Stimulated activated CD8-positive, alpha-beta memory T cell treated with anti-CD3 and anti-CD28 coated beads, Interleukin-12 subunit alpha, Interleukin-12 subunit beta, amount 100 ng/mL, for 4 hours (primary cell): ENCODE results near the gene SUPV3L1.
"Not testable (repeated sequence)": the region's sequence is repeated elsewhere in the genome, so short reads cannot be mapped to it uniquely, and the experiment has no call there.

ENCODE experiments used
- DNase-seq: peaks from one replicate; pipeline ENCODE4 v3.0.0-alpha.2; 2020; ENCODE audit warnings: low read depth

The SUPV3L1 gene

GRCh38 chr10:69179743-69180524 lies at the start of gene SUPV3L1:
TSS of gene SUPV3L1 (plus strand) at chr10:69180234. CDS start at chr10:69180292, 58 bp downstream.
- peak; percentile 75 for DNase-seq

GRCh38 chr10:69130251-69130650 lies 49.8 kb upstream of the SUPV3L1 start:
- DNase-seq = no peak

- DNase-seq = no peak
Observed at GRCh38 chr10:69139961-69140360, 40.1 kb upstream of the SUPV3L1 start.

GRCh38 chr10:69141304-69141703 lies 38.7 kb upstream of the SUPV3L1 start:
- no peak for DNase-seq

GRCh38 chr10:69142074-69142473 lies 38.0 kb upstream of the SUPV3L1 start:
- DNase-seq = not testable (repeated sequence)

DNA sequence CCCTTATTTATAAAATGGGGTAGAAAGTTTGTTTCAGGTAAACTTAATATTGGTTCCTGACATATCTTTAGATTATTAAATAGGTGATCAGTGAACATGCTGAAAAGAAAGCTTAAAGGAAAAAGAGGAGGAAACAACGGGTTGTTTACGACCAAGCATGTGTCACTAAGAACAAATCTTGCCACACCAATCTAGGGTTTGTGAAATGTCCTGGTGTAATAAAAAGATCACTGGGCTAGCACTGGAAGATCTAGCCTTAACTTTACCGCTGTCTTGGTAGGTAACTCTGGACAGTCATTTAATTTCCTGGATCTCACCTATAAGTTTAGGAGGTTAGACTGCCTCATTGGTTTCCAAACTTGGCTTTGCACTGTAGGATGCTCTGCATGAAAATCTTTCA lies 37.1 kb upstream of the SUPV3L1 start:
- no peak for DNase-seq

GRCh38 chr10:69145329-69145728 lies 34.7 kb upstream of the SUPV3L1 start:
- no peak for DNase-seq

DNA sequence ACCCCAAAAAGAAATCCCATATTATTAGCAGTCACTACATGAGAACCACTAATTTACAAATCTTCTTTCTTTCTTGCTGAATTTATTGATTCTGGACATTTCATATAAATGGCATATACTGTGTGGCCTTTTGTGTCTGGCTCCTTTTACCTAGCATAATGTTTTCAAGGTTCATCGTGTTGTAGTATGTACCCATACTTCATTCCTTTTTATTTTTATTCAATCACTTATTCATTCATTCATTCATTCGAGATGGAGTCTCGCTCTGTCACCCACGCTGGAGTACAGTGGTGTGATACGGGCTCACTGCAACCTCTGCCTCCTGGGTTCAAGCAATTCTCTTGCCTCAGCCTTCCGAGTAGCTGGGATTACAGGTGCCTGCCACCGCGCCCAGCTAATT lies 34.2 kb upstream of the SUPV3L1 start:
- no peak for DNase-seq

GRCh38 chr10:69146759-69147158 lies 33.3 kb upstream of the SUPV3L1 start:
- DNase-seq = no peak

DNA sequence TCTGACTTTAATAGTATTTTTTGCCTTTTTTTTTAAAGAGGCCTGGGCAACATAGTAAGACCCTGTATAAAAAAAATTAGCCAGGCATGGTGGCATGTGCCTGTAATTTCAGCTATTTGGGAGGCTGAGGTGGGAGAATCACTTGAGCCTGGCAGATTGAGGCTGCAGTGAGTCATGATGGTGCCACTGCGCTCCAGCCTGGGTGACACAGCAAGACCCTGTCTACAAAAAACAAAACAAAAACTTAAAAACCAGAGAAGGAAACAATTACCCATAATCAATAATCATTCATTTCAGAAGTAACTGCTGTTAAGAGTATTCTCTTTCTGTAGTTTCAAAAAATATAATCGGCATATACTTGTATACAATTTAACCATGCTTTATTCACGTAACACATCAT lies 28.1 kb upstream of the SUPV3L1 start:
- DNase-seq = no peak

GRCh38 chr10:69153227-69153626 lies 26.8 kb upstream of the SUPV3L1 start:
- no peak for DNase-seq

- no peak for DNase-seq
Observed at GRCh38 chr10:69160809-69161241, 19.2 kb upstream of the SUPV3L1 start.

- no peak for DNase-seq
Observed at GRCh38 chr10:69168493-69168892, 11.5 kb upstream of the SUPV3L1 start.

DNA sequence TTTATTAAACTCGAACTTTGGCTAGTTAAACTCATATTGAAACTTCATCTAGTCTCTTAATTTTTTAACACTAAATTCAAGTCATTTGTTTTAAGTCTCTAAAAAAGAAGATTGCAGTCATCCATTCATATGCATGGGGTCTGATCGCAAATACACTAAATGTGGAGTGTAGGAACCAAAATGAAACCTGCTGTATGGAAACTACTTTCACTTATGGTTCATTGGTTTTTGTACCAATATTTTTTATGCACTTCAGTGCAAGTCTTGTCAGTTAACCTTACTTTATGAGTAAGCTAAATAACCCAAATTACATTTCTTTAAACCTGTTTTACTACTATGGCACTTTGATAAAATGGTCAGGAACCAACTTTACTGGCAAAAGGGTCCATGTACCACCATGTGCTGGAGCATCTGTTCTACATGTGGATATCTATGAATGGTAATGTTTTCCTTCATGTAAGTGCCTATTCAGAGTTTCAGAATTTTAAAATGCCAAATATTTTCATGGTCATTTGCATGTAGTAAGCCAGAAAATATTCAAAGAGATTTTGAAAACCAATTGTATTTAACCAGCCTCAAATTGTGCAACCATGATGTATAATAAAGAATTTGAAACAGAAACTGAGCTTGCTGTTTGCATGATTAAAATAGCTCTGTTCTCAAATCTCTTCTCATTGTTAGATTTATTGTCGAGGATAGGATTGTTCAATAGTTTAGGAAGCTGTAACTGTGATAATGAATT lies 7.6 kb upstream of the SUPV3L1 start:
- no peak for DNase-seq

DNA sequence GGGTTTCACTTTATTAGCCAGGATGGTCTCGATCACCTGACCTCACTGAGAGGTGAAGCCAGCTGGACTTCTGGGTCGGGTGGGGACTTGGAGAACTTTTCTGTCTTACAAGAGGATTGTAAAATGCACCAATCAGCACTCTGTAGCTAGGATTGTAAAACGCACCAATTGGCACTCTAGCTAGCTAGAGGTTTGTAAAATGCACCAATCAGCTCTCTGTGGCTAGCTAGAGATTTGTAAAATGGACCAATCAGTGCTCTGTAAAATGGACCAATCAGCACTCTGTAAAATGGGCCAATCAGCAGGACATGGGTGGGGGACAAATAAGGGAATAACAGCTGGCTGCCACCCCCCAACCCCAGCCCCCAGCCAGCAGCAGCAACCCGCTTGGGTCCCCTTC lies 4.7 kb upstream of the SUPV3L1 start:
- not testable (repeated sequence) for DNase-seq

GRCh38 chr10:69176823-69177222 lies 3.2 kb upstream of the SUPV3L1 start:
- no peak for DNase-seq

GRCh38 chr10:69179089-69179742 lies 818 bp upstream of the SUPV3L1 start:
- peak; percentile 10 for DNase-seq

DNA sequence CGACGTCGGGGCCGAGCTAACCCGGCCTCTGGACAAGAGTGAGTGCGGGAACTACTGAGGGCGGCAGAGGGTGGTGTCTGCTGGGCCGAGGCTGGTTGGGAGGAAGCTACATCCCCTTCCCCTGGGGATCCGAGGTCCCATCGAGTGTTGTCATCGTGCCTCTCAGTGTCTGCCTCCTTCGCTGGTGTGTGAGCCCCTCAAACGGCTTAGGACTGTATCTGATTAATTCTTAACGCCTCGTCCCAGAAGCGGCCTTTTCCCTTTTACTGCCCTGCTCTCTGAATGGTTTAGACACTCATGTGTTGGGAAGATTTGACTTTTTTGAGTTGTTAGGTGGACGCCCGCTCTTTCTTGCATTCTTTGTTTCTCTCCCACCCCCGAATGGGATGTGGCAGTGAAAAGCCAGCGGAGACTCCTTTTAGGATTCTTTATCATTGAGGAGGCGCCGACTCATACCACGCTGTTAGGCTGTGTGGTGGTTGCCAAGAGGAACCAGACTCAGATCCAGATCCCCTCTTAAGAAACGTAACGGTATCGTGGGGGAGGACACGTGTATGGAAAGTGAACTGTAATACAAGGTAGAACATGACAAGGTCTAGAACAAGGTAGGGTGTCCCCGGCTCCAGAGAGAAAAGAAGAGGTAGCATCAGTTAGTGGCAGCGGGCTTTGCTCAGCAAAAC lies 631 bp downstream of the SUPV3L1 start:
- no peak for DNase-seq

- no peak for DNase-seq
Observed at GRCh38 chr10:69181433-69181832, 1.4 kb downstream of the SUPV3L1 start.

DNA sequence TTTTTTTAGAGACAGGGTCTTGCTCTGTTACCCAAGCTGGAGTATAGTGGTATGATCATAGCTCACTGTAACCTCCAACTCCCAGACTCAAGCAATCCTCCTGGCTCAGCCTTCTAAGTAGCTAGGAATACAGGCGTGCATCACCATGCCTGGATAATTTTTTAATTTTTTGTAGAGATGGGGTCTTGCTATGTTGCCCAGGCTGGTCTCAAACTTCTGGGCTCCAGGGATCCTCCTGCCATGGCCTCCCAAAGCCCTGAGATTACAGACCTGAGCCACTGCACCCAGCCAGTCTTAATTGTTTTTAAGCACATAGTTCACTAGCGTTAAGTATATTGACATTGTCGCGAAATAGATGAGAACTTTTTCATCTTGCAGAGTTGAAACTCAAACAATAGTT lies 2.0 kb downstream of the SUPV3L1 start:
- no peak for DNase-seq

GRCh38 chr10:69186524-69186923 lies 6.5 kb downstream of the SUPV3L1 start:
- no peak for DNase-seq

DNA sequence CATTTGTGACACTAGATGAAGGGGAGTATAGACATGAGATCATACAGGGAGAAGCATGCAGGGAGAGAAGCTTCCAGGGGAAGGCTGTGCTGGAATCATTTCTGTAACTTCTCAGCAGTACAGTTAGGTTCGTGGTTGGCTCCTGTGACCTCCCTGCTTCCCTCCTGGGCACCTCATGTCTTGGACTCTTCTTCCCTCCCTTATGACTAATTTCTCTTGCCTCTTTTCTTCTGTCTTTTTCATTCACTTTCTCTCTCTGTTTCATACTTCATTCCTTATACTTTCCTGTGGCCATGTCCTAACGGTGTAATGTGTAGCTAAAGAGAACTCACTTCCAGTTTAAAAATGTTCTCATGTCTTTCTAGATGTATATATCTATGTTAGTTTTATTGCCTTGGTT lies 21.0 kb downstream of the SUPV3L1 start:
- DNase-seq = no peak
